Measurements from ENCODE around the gene ZYG11A.

DNA sequence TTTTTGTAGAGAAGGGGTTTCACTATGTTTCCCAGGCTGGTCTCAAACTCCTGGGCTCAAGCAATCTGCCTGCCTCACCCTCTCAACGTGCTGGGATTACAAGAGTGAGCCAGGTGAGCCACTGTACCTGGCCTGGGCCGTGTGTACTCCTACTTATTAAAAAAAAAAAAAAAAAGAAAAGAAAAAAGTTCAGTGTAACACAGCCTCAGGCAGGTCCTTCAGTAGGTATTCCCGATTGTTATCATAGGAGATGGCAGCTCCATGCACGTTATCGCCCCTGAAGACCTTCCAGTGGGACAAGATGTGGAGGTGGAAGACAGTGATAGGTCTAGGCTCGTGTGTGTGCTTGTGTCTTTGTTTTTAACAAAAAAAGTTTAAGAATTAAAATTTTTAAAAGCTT lies 75.6 kb downstream of the ZYG11A start:
- TF ChIP-seq, protein P1, sequence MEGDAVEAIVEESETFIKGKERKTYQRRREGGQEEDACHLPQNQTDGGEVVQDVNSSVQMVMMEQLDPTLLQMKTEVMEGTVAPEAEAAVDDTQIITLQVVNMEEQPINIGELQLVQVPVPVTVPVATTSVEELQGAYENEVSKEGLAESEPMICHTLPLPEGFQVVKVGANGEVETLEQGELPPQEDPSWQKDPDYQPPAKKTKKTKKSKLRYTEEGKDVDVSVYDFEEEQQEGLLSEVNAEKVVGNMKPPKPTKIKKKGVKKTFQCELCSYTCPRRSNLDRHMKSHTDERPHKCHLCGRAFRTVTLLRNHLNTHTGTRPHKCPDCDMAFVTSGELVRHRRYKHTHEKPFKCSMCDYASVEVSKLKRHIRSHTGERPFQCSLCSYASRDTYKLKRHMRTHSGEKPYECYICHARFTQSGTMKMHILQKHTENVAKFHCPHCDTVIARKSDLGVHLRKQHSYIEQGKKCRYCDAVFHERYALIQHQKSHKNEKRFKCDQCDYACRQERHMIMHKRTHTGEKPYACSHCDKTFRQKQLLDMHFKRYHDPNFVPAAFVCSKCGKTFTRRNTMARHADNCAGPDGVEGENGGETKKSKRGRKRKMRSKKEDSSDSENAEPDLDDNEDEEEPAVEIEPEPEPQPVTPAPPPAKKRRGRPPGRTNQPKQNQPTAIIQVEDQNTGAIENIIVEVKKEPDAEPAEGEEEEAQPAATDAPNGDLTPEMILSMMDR (IDR thresholded peaks at IDR 0.05): no peak
- no peak for TF ChIP-seq POLR2A (IDR thresholded peaks at IDR 0.05)

Data from heart left ventricle (tissue), 13 donors.